ENCODE results near the gene PBRM1. TPM values are rescaled to one million over a fixed set of nuclear protein-coding genes. Genes with fewer than 3 reads are reported as not detected.
A peak's percentile ranks its signal among the peaks of the same experiment; 100 is the strongest.

The PBRM1 gene
- total RNA-seq, 1 donor from 2014 or later: 78.3 TPM

- H3K27me3 Mint-ChIP-seq (ENCODE audit: unreplicated experiment): no peaks in the 10 kb centered on the region
- H3K9me3 Mint-ChIP-seq (ENCODE audit: unreplicated experiment): no peaks in the 10 kb centered on the region
- no peak for TF ChIP-seq CTCF (IDR thresholded peaks at IDR 0.05)
- H3K36me3 Mint-ChIP-seq (ENCODE audit: unreplicated experiment): peaks cover 25% of the 10 kb centered on the region
- H3K4me3 Mint-ChIP-seq (ENCODE audit: unreplicated experiment): no peak overlapping the region
- H3K4me1 Mint-ChIP-seq (ENCODE audit: unreplicated experiment): peaks cover 3% of the 10 kb centered on the region
- no peak for DNase-seq (ENCODE audit: extremely low spot score, unreplicated experiment)
- H3K27ac Mint-ChIP-seq (ENCODE audit: unreplicated experiment): no peak overlapping the region
Measured at GRCh38 chr3:52546111-52546901, 139.4 kb downstream of the PBRM1 start.

- TF ChIP-seq CTCF (IDR thresholded peaks at IDR 0.05): no peak
- Mint-ChIP-seq H3K36me3 (ENCODE audit: unreplicated experiment) (peaks cover 25% of the 10 kb centered on the region), H3K4me1 (ENCODE audit: unreplicated experiment) (peaks cover 5% of the 10 kb centered on the region), H3K27ac (ENCODE audit: unreplicated experiment) (no peak overlapping the region), H3K9me3 (ENCODE audit: unreplicated experiment) (no peaks in the 10 kb centered on the region), H3K4me3 (ENCODE audit: unreplicated experiment) (no peak overlapping the region), H3K27me3 (ENCODE audit: unreplicated experiment) (no peaks in the 10 kb centered on the region)
- DNase-seq (ENCODE audit: extremely low spot score, unreplicated experiment): no peak
Measured at GRCh38 chr3:52544937-52545336, 140.8 kb downstream of the PBRM1 start.

- TF ChIP-seq CTCF (IDR thresholded peaks at IDR 0.05): no peak
- no peaks in the 10 kb centered on the region for H3K9me3 Mint-ChIP-seq (ENCODE audit: unreplicated experiment)
- H3K27me3 Mint-ChIP-seq (ENCODE audit: unreplicated experiment): no peaks in the 10 kb centered on the region
- H3K36me3 Mint-ChIP-seq (ENCODE audit: unreplicated experiment): peaks cover 21% of the 10 kb centered on the region
- H3K4me3 Mint-ChIP-seq (ENCODE audit: unreplicated experiment): no peak overlapping the region
- DNase-seq (ENCODE audit: extremely low spot score, unreplicated experiment): no peak
- no peak overlapping the region for H3K27ac Mint-ChIP-seq (ENCODE audit: unreplicated experiment)
- peaks cover 29% of the 10 kb centered on the region for H3K4me1 Mint-ChIP-seq (ENCODE audit: unreplicated experiment)
Measured at GRCh38 chr3:52541050-52541449, 144.7 kb downstream of the PBRM1 start.

- Mint-ChIP-seq H3K36me3 (ENCODE audit: unreplicated experiment) (peaks cover 17% of the 10 kb centered on the region), H3K27ac (ENCODE audit: unreplicated experiment) (peak overlapping the region; percentile 52), H3K4me3 (ENCODE audit: unreplicated experiment) (peak overlapping the region; percentile 23), H3K27me3 (ENCODE audit: unreplicated experiment) (no peaks in the 10 kb centered on the region), H3K9me3 (ENCODE audit: unreplicated experiment) (no peaks in the 10 kb centered on the region), H3K4me1 (ENCODE audit: unreplicated experiment) (peaks cover 40% of the 10 kb centered on the region)
- TF ChIP-seq CTCF (IDR thresholded peaks at IDR 0.05): no peak
- peak; percentile 42 for DNase-seq (ENCODE audit: extremely low spot score, unreplicated experiment)
Measured at GRCh38 chr3:52539010-52539653, 146.6 kb downstream of the PBRM1 start.

GRCh38 chr3:52537726-52538421 lies 147.8 kb downstream of the PBRM1 start:
- Mint-ChIP-seq H3K4me3 (ENCODE audit: unreplicated experiment) (peak overlapping the region; percentile 99), H3K27me3 (ENCODE audit: unreplicated experiment) (no peaks in the 10 kb centered on the region), H3K4me1 (ENCODE audit: unreplicated experiment) (peaks cover 40% of the 10 kb centered on the region), H3K9me3 (ENCODE audit: unreplicated experiment) (no peaks in the 10 kb centered on the region), H3K27ac (ENCODE audit: unreplicated experiment) (peak overlapping the region; percentile 98), H3K36me3 (ENCODE audit: unreplicated experiment) (peaks cover 17% of the 10 kb centered on the region)
- DNase-seq (ENCODE audit: extremely low spot score, unreplicated experiment): peak; percentile 42
- TF ChIP-seq CTCF (IDR thresholded peaks at IDR 0.05): no peak
